T-helper 17 cell (primary cell): Measurements from ENCODE around the gene ACBD7. TPM values are rescaled to one million over a fixed set of nuclear protein-coding genes. Genes with fewer than 3 reads are reported as not detected.

Experiments used
- ATAC-seq: fragments of 150-1000 bp; cut with Tn5 transposase; 2 replicates; pipeline ENCODE4 v1.10.0; 2021; ENCODE audit warnings: mild to moderate bottlenecking, moderate library complexity
- DNase-seq, 3 donors: peaks; one replicate each; pipeline versions ENCODE4 v3.0.0 to v3.0.0-alpha.2; 2020 to 2021
- H3K9me3 ChIP-seq: one replicate; pipeline ENCODE4 v1.7.0; 2013; ENCODE audit warnings: low read length, mild to moderate bottlenecking; ENCODE audit not compliant: control insufficient read depth, poor library complexity, severe bottlenecking
- H3K27ac Mint-ChIP-seq: one replicate; pipeline ENCODE4 v1.8.0; 2022; ENCODE audit warnings: mild to moderate bottlenecking, moderate library complexity, mixed read lengths
- H3K27me3 Mint-ChIP-seq: one replicate; pipeline ENCODE4 v1.8.0; 2022; ENCODE audit warnings: mixed read lengths
- H3K36me3 Mint-ChIP-seq: one replicate; pipeline ENCODE4 v1.8.0; 2022; ENCODE audit warnings: low read depth, mixed read lengths
- H3K4me1 Mint-ChIP-seq: one replicate; pipeline ENCODE4 v1.8.0; 2022; ENCODE audit warnings: mild to moderate bottlenecking, mixed read lengths
- H3K4me3 Mint-ChIP-seq: one replicate; pipeline ENCODE4 v1.8.0; 2022; ENCODE audit warnings: mild to moderate bottlenecking, moderate library complexity, mixed read lengths
- total RNA-seq, 4 donors: library from RNA in 2 of 4; stranded (reverse) in 2 of 4; gene quantifications; one replicate each; pipeline ENCODE4 v1.2.3 and lab custom pipeline; 2022 to 2026

The ACBD7 gene
- total RNA-seq, 2 donors from 2014 or later: 0.77 TPM; not detected in 1

GRCh38 chr10:15113766-15114165, 25.2 kb upstream of the ACBD7 start:
- Mint-ChIP-seq H3K36me3 (peaks cover 9% of the 10 kb centered on the region), H3K4me1 (peaks cover 8% of the 10 kb centered on the region), H3K4me3 (no peak overlapping the region), H3K27ac (no peak overlapping the region), H3K27me3 (no peaks in the 10 kb centered on the region)
- ATAC-seq (no peak), DNase-seq (no peak)
- no peaks in the 10 kb centered on the region for H3K9me3 ChIP-seq

DNA sequence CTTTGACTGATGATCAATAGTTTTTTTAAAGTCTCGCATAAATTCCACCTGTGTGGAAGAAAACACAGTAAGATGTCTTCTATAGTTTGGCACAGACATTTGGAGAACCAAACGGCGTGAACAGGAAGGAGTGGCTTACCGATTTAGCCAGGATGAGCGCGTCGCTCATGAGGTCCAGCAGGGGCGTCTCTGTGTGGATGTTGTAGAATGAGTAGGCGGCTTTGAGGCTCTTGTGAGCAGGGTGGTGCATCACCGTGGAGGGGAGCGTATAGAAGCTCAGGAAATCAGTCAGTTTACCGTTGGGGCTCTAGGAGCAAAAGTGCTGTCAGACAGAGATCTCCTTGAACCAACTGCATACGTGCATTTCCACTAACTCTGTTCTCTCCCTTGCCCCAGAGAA, 24.1 kb upstream of the ACBD7 start:
- Mint-ChIP-seq H3K27me3 (no peaks in the 10 kb centered on the region), H3K4me3 (no peak overlapping the region), H3K4me1 (peaks cover 8% of the 10 kb centered on the region), H3K36me3 (peaks cover 9% of the 10 kb centered on the region), H3K27ac (peak overlapping the region; percentile 37)
- no peak for ATAC-seq
- no peaks in the 10 kb centered on the region for H3K9me3 ChIP-seq
- no peak for DNase-seq

DNA sequence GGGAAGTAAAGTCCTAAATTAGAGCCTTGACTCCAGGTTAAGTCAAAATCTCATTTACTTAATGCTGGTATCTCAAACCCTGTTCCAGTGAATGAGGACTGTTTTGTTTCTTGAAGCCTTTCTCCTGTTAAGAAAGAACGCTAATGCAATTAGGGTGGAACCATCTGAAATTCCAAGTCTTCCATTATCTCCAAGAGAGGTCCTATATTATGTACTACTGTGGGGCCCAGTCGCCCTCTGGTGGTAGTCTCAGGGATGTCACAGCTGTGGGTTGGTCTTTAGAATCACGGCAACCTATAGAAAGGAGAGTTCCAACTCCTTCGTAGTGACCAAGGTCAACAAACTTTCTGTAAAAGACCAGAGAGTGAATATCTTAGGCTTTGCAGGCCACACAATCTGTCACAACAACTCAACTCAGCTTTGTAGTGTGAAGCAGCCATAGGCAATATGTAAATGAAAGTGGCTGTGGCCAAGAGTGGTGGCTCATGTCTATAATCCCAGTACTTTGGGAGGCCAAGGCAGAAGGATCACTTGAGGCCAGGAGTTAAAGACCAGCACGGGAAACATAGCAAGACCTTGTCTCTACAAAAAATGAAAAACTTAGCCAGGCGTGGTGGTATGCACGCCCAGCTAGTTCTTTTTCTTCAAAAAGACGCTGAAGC, 17.9 kb upstream of the ACBD7 start:
- no peaks in the 10 kb centered on the region for H3K9me3 ChIP-seq
- ATAC-seq (peak; percentile 98), DNase-seq (peak; percentile 42 to 58 (median 48))
- Mint-ChIP-seq H3K36me3 (peaks cover 3% of the 10 kb centered on the region), H3K27ac (peak overlapping the region; percentile 71), H3K27me3 (no peaks in the 10 kb centered on the region), H3K4me3 (no peak overlapping the region), H3K4me1 (peaks cover 6% of the 10 kb centered on the region)

- peaks cover 3% of the 10 kb centered on the region for H3K36me3 Mint-ChIP-seq
- H3K9me3 ChIP-seq: no peaks in the 10 kb centered on the region
- H3K27ac Mint-ChIP-seq: peak overlapping the region; percentile 74
- H3K27me3 Mint-ChIP-seq: no peaks in the 10 kb centered on the region
- no peak for DNase-seq
- no peak overlapping the region for H3K4me3 Mint-ChIP-seq
- ATAC-seq: no peak
- peaks cover 20% of the 10 kb centered on the region for H3K4me1 Mint-ChIP-seq
Measured at GRCh38 chr10:15103513-15103912, 14.9 kb upstream of the ACBD7 start.

GRCh38 chr10:15099886-15100285, 11.3 kb upstream of the ACBD7 start:
- Mint-ChIP-seq H3K27me3 (no peaks in the 10 kb centered on the region), H3K4me1 (peaks cover 27% of the 10 kb centered on the region), H3K27ac (peak overlapping the region; percentile 90), H3K36me3 (peaks cover 6% of the 10 kb centered on the region), H3K4me3 (no peak overlapping the region)
- no peak for DNase-seq
- no peak for ATAC-seq
- no peaks in the 10 kb centered on the region for H3K9me3 ChIP-seq

DNA sequence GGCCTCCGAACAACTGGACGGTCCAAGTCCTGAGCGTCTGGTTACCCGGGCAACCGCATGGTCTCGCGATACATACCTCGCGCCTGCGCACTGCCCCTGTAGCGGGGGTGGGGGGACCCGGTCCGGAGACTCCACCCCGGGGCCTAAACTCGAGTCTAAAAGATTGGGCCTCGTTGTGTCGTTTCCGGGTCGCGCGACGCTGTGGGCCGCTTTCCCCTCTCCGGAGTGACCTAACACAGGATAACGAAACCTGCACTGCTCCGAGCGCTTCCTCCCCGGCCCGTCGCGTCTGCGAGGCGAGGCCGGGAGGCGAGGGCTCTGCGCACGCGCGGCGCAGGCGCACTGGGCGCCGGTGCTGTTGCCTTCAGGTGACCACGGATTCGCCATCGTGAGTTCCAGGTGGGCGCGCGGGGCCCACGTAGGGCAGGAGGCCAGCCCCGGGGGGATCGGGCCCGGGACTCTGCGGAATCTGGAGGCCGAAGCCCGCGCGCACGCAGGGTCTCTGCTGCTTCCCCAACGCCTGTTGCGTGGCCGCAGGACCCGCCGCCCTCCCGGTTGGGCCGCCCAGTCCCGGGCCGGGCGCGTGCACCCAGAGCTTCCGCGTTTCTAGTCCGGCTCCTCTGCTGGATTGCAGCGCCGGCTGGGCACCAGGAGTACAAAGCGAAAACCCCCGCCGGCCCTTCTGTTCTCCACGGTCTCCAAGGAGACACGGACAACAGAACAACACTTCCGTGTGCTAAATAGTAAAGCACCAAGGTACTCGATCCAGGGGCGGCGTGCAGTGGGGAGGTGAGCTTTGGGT, 8.6 kb upstream of the ACBD7 start, which contains the start of gene RPP38:
Gene RPP38, plus strand, starts transcription at position 345 of the 802 bp plus-strand sequence. CDS start 5,960 bp downstream, outside the sequence.
- peak within 1 kb of the TSS; percentile 98 for H3K4me3 Mint-ChIP-seq
- H3K27ac Mint-ChIP-seq: peak within 1 kb of the TSS; percentile 99
- DNase-seq: peak; percentile 89 to 91 (median 90)
- peak; percentile 79 for ATAC-seq
- peaks cover 27% of the 10 kb centered on the region for H3K4me1 Mint-ChIP-seq
- no peaks in the 10 kb centered on the region for H3K27me3 Mint-ChIP-seq
- no peaks in the 10 kb centered on the region for H3K9me3 ChIP-seq
- peaks cover 3% of the 10 kb centered on the region for H3K36me3 Mint-ChIP-seq

- Mint-ChIP-seq H3K27ac (peak overlapping the region; percentile 99), H3K27me3 (no peaks in the 10 kb centered on the region), H3K4me3 (peak overlapping the region; percentile 98), H3K4me1 (peaks cover 27% of the 10 kb centered on the region), H3K36me3 (peaks cover 3% of the 10 kb centered on the region)
- ATAC-seq: peak; percentile 16
- no peaks in the 10 kb centered on the region for H3K9me3 ChIP-seq
- no peak for DNase-seq
Measured at GRCh38 chr10:15096661-15097010, 8.1 kb upstream of the ACBD7 start.

DNA sequence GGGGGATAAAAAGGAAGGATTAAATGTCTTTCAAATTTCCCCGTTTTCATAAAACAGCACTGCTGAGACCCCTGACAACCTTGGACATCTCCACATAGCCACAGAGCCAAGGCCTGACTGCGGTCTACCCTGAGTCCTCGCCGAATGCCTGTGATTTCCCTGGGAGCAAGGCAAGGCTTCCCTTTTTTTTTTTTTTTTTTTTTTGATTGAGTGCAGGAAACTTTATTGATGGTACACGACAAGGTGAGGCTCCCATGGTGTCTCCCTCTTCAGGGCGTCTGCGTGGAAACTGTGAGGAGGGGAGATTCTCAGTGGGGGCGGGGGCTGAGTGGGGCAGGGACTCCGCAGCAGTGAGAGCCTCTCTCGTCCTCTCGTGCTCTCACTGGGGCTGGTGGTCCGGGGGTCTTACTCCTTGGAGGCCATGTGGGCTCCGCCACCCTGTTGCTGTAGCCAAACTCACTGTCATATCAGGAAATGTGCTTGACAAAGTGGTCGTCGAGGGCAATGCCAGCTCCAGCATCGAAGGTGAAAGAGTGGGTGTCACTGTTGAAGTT, 4.4 kb upstream of the ACBD7 start:
- DNase-seq (no peak), ATAC-seq (no peak)
- no peak overlapping the region for H3K4me3 Mint-ChIP-seq
- peaks cover 2% of the 10 kb centered on the region for H3K36me3 Mint-ChIP-seq
- H3K27ac Mint-ChIP-seq: peak overlapping the region; percentile 27
- H3K4me1 Mint-ChIP-seq: peaks cover 13% of the 10 kb centered on the region
- H3K27me3 Mint-ChIP-seq: no peaks in the 10 kb centered on the region
- no peaks in the 10 kb centered on the region for H3K9me3 ChIP-seq

DNA sequence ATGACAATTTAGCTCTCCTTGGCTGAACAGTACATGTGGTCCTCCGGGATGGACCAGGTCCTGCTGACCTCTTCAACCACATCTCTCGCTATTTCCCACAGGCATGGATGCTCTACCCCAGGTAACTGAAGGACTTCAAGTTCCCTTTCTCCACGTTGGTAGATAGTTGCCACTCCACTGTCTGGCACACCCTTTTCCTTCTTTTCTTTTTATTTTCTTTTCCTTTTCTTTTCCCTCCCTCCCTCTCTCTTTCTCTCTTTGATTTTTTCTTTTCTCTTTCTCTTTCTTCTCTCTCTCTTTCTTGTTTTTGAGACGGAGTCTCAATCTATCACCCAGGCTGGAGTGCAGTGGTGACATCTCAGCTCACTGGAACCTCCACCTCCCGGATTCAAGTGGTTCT, 2.8 kb upstream of the ACBD7 start:
- Mint-ChIP-seq H3K27ac (no peak overlapping the region), H3K4me3 (no peak overlapping the region)
- ATAC-seq: no peak

GRCh38 chr10:15084502-15084922, 4.1 kb downstream of the ACBD7 start:
- no peaks in the 10 kb centered on the region for H3K9me3 ChIP-seq
- H3K4me3 Mint-ChIP-seq: peak overlapping the region; percentile 71
- no peaks in the 10 kb centered on the region for H3K36me3 Mint-ChIP-seq
- DNase-seq: no peak
- H3K27ac Mint-ChIP-seq: peak overlapping the region; percentile 47
- ATAC-seq: peak; percentile 70
- H3K4me1 Mint-ChIP-seq: peaks cover 8% of the 10 kb centered on the region
- no peaks in the 10 kb centered on the region for H3K27me3 Mint-ChIP-seq

More for the DNA sequence above, 2.8 kb upstream of the ACBD7 start:
- Mint-ChIP-seq H3K36me3 (no peaks in the 10 kb centered on the region), H3K4me1 (peaks cover 5% of the 10 kb centered on the region), H3K27me3 (no peaks in the 10 kb centered on the region)
- H3K9me3 ChIP-seq: no peaks in the 10 kb centered on the region
- no peak for DNase-seq

- H3K4me3 Mint-ChIP-seq: peak overlapping the region; percentile 71
- H3K4me1 Mint-ChIP-seq: peaks cover 8% of the 10 kb centered on the region
- peak overlapping the region; percentile 47 for H3K27ac Mint-ChIP-seq
- ATAC-seq (no peak), DNase-seq (no peak)
- H3K9me3 ChIP-seq: no peaks in the 10 kb centered on the region
- no peaks in the 10 kb centered on the region for H3K27me3 Mint-ChIP-seq
- no peaks in the 10 kb centered on the region for H3K36me3 Mint-ChIP-seq
Measured at GRCh38 chr10:15083674-15084501, 4.7 kb downstream of the ACBD7 start.

DNA sequence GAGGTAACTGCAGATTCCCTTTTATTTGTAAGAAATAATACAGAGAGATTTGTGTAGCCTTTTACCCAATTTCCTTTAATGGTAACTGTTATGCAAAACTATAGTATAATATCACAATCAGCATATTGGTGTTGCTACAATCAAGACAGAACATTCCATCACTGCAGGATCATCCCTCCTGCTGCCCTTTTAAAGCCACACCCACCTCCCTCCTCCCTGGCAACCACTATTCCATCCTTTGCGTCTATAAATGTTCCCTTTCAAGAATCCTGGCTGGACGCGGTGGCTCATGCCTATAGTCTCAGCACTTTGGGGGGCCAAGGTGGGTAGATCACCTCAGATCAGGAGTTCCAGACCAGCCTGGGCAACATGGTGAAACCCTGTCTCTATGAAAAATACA, 13.2 kb downstream of the ACBD7 start:
- ATAC-seq (no peak), DNase-seq (no peak)
- H3K4me1 Mint-ChIP-seq: no peaks in the 10 kb centered on the region
- peaks cover 2% of the 10 kb centered on the region for H3K36me3 Mint-ChIP-seq
- no peaks in the 10 kb centered on the region for H3K9me3 ChIP-seq
- H3K27ac Mint-ChIP-seq: no peak overlapping the region
- H3K4me3 Mint-ChIP-seq: no peak overlapping the region
- H3K27me3 Mint-ChIP-seq: peaks cover 16% of the 10 kb centered on the region

GRCh38 chr10:15072358-15072757, 16.2 kb downstream of the ACBD7 start:
- ATAC-seq: no peak

More at GRCh38 chr10:15072358-15072757, 16.2 kb downstream of the ACBD7 start:
- no peaks in the 10 kb centered on the region for H3K9me3 ChIP-seq
- Mint-ChIP-seq H3K27me3 (peaks cover 16% of the 10 kb centered on the region), H3K27ac (no peak overlapping the region), H3K4me1 (no peaks in the 10 kb centered on the region), H3K4me3 (no peak overlapping the region), H3K36me3 (peaks cover 2% of the 10 kb centered on the region)
- no peak for DNase-seq
